K562 (cell line): ENCODE results near the gene SLC1A4. TPM values are rescaled to one million over a fixed set of nuclear protein-coding genes. Genes with fewer than 3 reads are reported as not detected.

Source experiments
- E2F4 ChIP-seq: sonication (generic); formaldehyde crosslinking; IDR thresholded peaks from 2 replicates; pipeline ENCODE4 v1.8.0; 2022; ENCODE audit warnings: mild to moderate bottlenecking, low read depth, missing genetic modification reagents
- ETS2 ChIP-seq: IDR thresholded peaks from 2 replicates; pipeline ENCODE4 v1.6.1; 2016; ENCODE audit warnings: borderline replicate concordance, missing genetic modification characterization, mild to moderate bottlenecking, moderate library complexity, missing compliant biosample characterization; ENCODE audit not compliant: poor library complexity, severe bottlenecking
- ILF3 ChIP-seq: fragments of 450-650 bp; IDR thresholded peaks from 2 replicates; pipeline ENCODE4 v1.6.1; 2018; ENCODE audit warnings: antibody characterized with exemption, mild to moderate bottlenecking, moderate library complexity, borderline replicate concordance
- polyA plus RNA-seq, 8 experiments: library from polyadenylated mRNA; depleted of rRNA in 4 of 8; stranded (reverse) in 5 of 8; unstranded in 3 of 8; fragments of >200 nt; fragmentation: Nextera tagmentation in 2 of 8; fragmentation: Illumina TruSeq in 1 of 8; extraction: Ambion mirVana in 2 of 8; extraction: Trizol in 1 of 8; gene quantifications; 2 replicates each; pipeline versions ENCODE4 v1.2.1 to v1.2.3, GENCODE V29; 2011 to 2014; ENCODE audit warnings: inconsistent platforms in 1 of 8, missing spikeins in 1 of 8
- total RNA-seq, 7 experiments: library from RNA; depleted of rRNA in 6 of 7; stranded (reverse); fragments of >200 nt in 6 of 7; fragmentation: Illumina TruSeq in 2 of 7; extraction: Trizol in 2 of 7; gene quantifications; 2 replicates each; pipeline versions ENCODE4 v1.2.1 to v1.2.3, GENCODE V29; 2011 to 2021; ENCODE audit warnings: low replicate concordance in 1 of 7
- TF ChIP-seq, protein P1 (sequence below), 2 experiments: fragments of 150-350 bp in 1 of 2; IDR thresholded peaks; 2 replicates each; pipeline ENCODE4 v1.6.1; 2012 to 2016; ENCODE audit warnings: low read depth in 2 of 2, low read length in 2 of 2, mild to moderate bottlenecking in 1 of 2, moderate library complexity in 1 of 2
- TF ChIP-seq, protein P2 (sequence below): sonication (generic); formaldehyde crosslinking; IDR thresholded peaks from 2 replicates; pipeline ENCODE4 v1.8.0; 2022; ENCODE audit warnings: missing genetic modification reagents, mild to moderate bottlenecking, borderline replicate concordance

The SLC1A4 gene
- total and polyA plus RNA-seq, 9 of the 15 experiments (the other 6 are each of a cell fraction or from before 2014, with no cell fraction given) = 4.4 to 24.0 (median 10.9) TPM

DNA sequence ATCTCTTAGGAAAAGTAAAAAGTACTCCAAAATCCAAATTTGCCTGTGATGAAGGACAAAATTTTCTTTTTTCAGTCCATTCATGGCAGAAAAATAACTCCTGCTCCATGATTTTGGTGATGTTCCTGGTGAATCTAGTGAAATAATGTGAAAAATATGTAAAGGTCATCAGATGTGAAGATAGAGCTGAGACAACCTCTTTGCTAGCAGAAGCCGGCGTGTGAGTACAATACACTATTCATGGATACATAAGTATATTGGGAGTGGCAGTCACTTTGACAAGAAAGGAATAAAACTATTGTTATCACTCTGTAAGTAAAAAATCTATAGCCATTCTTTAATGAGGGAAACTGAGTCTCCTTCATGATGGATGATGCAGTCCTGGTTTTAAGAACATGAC lies 6.3 kb upstream of the SLC1A4 start (continued):
- TF ChIP-seq, protein P1, sequence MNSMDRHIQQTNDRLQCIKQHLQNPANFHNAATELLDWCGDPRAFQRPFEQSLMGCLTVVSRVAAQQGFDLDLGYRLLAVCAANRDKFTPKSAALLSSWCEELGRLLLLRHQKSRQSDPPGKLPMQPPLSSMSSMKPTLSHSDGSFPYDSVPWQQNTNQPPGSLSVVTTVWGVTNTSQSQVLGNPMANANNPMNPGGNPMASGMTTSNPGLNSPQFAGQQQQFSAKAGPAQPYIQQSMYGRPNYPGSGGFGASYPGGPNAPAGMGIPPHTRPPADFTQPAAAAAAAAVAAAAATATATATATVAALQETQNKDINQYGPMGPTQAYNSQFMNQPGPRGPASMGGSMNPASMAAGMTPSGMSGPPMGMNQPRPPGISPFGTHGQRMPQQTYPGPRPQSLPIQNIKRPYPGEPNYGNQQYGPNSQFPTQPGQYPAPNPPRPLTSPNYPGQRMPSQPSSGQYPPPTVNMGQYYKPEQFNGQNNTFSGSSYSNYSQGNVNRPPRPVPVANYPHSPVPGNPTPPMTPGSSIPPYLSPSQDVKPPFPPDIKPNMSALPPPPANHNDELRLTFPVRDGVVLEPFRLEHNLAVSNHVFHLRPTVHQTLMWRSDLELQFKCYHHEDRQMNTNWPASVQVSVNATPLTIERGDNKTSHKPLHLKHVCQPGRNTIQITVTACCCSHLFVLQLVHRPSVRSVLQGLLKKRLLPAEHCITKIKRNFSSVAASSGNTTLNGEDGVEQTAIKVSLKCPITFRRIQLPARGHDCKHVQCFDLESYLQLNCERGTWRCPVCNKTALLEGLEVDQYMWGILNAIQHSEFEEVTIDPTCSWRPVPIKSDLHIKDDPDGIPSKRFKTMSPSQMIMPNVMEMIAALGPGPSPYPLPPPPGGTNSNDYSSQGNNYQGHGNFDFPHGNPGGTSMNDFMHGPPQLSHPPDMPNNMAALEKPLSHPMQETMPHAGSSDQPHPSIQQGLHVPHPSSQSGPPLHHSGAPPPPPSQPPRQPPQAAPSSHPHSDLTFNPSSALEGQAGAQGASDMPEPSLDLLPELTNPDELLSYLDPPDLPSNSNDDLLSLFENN (IDR thresholded peaks at IDR 0.05; ENCODE audit: low read depth in 2 of 2, low read length in 2 of 2) = no peak
- TF ChIP-seq ILF3 (no peak), E2F4 (no peak), ETS2 (tag) (no peak)
- TF ChIP-seq, protein P2, sequence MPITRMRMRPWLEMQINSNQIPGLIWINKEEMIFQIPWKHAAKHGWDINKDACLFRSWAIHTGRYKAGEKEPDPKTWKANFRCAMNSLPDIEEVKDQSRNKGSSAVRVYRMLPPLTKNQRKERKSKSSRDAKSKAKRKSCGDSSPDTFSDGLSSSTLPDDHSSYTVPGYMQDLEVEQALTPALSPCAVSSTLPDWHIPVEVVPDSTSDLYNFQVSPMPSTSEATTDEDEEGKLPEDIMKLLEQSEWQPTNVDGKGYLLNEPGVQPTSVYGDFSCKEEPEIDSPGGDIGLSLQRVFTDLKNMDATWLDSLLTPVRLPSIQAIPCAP = no peak
